GM12892 (cell line): ENCODE measurements around the gene GPR146.

Source experiments
- POLR2A ChIP-seq: IDR thresholded peaks from 2 replicates; pipeline ENCODE4 v1.6.1; 2011; ENCODE audit warnings: low read depth, low read length, control low read depth
- POLR2AphosphoS5 ChIP-seq: IDR thresholded peaks from 2 replicates; pipeline ENCODE4 v1.6.1; 2011; ENCODE audit warnings: low read depth, low read length, control low read depth
- TAF1 ChIP-seq: IDR thresholded peaks from 2 replicates; pipeline ENCODE4 v1.6.1; 2011; ENCODE audit warnings: low read depth, mild to moderate bottlenecking, control low read depth, low read length, borderline replicate concordance

DNA sequence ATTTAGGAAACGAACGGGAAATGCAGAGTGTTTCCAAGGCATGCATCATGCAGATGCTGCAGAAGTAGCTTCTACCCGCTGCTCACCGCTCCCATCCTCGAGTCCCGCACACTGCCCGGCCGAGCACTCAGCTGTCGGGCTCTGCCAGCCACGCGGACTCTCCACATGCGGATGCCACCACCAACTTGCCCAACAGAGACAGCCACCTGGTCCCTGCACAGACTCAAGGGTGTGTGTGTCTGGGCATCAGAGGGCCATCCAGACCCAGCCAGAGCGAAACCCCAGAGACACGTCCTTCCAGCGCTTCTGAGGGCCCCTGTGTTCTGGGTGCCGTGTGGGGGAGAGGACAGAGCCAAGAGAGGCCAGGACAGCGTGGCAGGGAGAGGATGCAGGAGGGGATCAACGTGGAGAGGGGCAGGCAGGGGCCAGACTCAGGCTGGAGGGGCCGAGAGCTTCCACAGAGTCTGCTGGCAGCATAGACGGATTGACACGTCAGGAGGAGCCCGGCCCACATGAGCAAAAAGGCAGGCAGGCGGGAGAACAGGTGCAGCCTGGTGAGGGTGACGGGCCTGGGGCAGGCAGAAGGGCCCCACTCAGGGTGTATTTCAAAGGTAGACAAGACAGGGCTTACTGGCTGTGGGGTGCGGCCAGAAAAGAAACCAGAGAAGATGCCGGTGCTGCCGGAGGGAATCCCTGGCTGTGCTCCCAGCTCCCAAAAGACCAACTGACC, 61.9 kb downstream of the GPR146 start:
- TF ChIP-seq POLR2AphosphoS5 (no peak), POLR2A (no peak), TAF1 (no peak)
